Measurements from ENCODE around the gene CNOT4. TPM values are rescaled to one million over a fixed set of nuclear protein-coding genes. Genes with fewer than 3 reads are reported as not detected.
"Not testable (repeated sequence)": the region's sequence is repeated elsewhere in the genome, so short reads cannot be mapped to it uniquely, and the experiment has no call there.

Gene CNOT4
- total RNA-seq, 1 experiment from 2014 or later, result 13.6 TPM

GRCh38 chr7:135475521-135475920, 34.4 kb downstream of the CNOT4 start:
- no peak for DNase-seq (ENCODE audit: low read depth, low spot score)
- in situ Hi-C loops (cut with HindIII; ENCODE audit: low pct_unique_long_range_greater_than_20kb, low sequenced_read_pairs), result no loop called here

DNA sequence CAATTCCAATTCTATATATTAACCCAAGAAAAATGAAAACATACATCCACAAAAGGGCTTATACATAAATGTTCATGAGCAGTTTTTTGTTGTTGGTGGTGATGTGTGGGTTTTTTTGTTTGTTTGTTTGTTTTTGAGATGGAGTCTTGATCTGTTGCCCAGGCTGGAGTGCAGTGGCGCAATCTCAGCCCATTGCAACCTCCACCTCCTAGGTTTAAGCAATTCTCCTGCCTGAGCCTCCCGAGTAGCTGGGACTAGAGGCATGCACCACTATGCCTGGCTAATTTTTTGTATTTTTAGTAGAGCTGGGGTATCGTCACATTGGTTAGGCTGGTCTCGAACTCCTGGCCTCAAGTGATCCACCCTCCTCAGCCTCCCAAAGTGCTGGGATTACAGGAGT, 40.2 kb downstream of the CNOT4 start:
- DNase-seq (ENCODE audit: low read depth, low spot score); in situ Hi-C loops (cut with HindIII; ENCODE audit: low pct_unique_long_range_greater_than_20kb, low sequenced_read_pairs): not testable (repeated sequence)

GRCh38 chr7:135467207-135467711, 42.6 kb downstream of the CNOT4 start:
- in situ Hi-C loops (cut with HindIII; ENCODE audit: low pct_unique_long_range_greater_than_20kb, low sequenced_read_pairs), result no loop called here
- no peak for DNase-seq (ENCODE audit: low read depth, low spot score)

- in situ Hi-C loops (cut with HindIII; ENCODE audit: low pct_unique_long_range_greater_than_20kb, low sequenced_read_pairs), result no loop called here
- no peak for DNase-seq (ENCODE audit: low read depth, low spot score)
These were observed 43.3 kb downstream of the CNOT4 start for GRCh38 chr7:135466442-135467206.

- DNase-seq (ENCODE audit: low read depth, low spot score), result no peak
- in situ Hi-C loops (cut with HindIII; ENCODE audit: low pct_unique_long_range_greater_than_20kb, low sequenced_read_pairs), result no loop called here
These were observed 46.0 kb downstream of the CNOT4 start for GRCh38 chr7:135463908-135464307.

GRCh38 chr7:135459951-135460567, 49.8 kb downstream of the CNOT4 start:
- DNase-seq (ENCODE audit: low read depth, low spot score), result no peak
- in situ Hi-C loops (cut with HindIII; ENCODE audit: low pct_unique_long_range_greater_than_20kb, low sequenced_read_pairs), result no loop called here

DNA sequence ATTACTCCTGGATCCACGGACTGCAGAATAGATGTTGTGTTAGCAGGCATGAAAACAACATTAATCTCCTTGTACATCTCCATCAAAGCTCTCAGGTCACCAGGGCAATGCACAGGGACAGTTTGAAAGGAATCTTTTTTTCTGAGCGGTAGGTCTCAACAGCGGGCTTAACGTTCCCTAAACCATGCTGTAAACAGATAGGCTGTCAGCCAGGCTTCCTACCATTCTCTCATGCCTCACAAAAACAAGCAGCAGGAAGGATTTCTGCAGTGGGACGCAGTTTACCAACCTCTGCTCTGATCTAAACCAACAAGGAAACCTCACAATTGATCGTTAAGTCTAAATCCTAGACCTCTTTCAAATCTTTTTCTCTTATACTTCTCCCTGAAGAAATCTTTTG, 50.8 kb downstream of the CNOT4 start:
- in situ Hi-C loops (cut with HindIII; ENCODE audit: low pct_unique_long_range_greater_than_20kb, low sequenced_read_pairs), result no loop called here
- no peak for DNase-seq (ENCODE audit: low read depth, low spot score)

GRCh38 chr7:135454060-135454459, 55.8 kb downstream of the CNOT4 start:
- DNase-seq (ENCODE audit: low read depth, low spot score), result no peak
- in situ Hi-C loops (cut with HindIII; ENCODE audit: low pct_unique_long_range_greater_than_20kb, low sequenced_read_pairs), result no loop called here

DNA sequence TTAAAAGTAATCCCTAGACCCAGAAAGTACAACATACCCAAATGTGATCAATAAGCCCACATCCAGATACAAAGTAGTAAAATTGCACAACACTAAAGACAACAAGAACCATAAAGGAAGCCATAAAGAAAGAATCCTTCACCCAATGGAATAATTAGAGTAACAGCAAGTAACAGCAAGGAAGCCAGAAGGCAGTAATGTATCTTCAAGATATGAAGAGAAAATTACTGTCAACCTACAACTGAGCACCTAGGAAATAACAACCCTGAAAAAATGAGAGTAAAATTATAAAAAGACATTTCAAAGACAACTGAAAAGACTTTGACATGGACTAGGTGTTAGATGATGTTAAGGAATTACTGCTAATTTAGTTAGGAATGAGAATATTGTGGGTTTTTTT, 60.5 kb downstream of the CNOT4 start:
- in situ Hi-C loops (cut with HindIII; ENCODE audit: low pct_unique_long_range_greater_than_20kb, low sequenced_read_pairs), result no loop called here
- no peak for DNase-seq (ENCODE audit: low read depth, low spot score)

GRCh38 chr7:135448753-135449152, 61.1 kb downstream of the CNOT4 start:
- no peak for DNase-seq (ENCODE audit: low read depth, low spot score)
- in situ Hi-C loops (cut with HindIII; ENCODE audit: low pct_unique_long_range_greater_than_20kb, low sequenced_read_pairs), result no loop called here

DNA sequence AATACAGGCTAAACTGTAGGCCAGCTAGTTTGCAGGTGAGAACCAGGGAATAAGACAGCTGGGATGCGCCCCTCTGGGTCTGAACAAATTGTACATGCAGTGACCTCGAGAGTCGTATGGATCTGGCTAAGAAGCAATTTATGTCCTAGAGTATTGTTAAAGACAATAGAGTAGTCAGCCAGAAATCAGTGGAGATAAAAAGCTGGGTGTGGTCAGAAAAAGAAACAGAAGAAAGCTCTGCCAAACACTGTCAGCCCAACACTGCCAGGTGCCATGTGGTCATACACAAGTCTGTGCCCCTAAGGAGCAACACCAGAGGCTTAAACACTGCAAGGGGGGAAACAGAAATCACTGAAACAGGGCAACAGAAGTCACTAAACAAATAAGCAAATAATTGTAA, 62.2 kb downstream of the CNOT4 start:
- no peak for DNase-seq (ENCODE audit: low read depth, low spot score)
- in situ Hi-C loops (cut with HindIII; ENCODE audit: low pct_unique_long_range_greater_than_20kb, low sequenced_read_pairs), result no loop called here

DNA sequence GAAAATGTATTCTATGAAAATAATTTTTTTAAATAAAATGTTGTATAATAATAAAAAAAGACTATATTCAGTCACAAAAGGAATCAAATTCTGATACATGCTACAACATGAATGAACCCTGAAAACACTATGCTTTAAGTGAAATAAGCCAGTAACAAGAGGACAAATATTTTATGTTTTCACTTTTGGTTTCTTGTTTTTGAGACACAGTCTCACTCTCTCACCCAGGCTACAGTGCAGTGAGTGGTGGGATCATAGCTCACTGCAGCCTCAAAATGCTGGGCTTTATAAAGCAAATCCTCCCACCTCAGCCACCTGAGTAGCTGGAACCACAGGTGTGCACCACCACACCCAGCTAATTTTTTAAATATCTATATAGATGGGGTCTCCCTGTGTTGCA, 64.2 kb downstream of the CNOT4 start:
- no peak for DNase-seq (ENCODE audit: low read depth, low spot score)

DNA sequence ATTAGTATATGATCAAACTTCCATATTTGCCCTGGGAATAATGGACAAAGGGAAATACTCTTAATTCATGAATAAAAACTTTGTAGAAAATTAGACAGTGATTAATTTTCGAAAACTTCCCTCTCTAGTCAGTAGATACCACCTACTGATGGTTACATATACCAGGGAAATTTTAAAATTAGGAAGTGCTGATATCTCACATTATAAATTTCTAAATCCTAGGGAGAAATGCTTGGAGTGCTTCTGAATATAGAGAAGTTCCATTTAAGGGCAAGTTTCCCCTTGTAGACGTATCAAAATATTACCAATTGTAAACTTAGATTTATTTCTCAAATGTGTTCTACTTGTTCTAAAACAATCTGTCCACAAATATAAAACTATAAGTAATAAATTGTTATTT, 64.6 kb downstream of the CNOT4 start:
- in situ Hi-C loops (cut with HindIII; ENCODE audit: low pct_unique_long_range_greater_than_20kb, low sequenced_read_pairs); DNase-seq (ENCODE audit: low read depth, low spot score): not testable (repeated sequence)

More for the DNA sequence above, 64.2 kb downstream of the CNOT4 start:
- in situ Hi-C loops (cut with HindIII; ENCODE audit: low pct_unique_long_range_greater_than_20kb, low sequenced_read_pairs), result no loop called here

GRCh38 chr7:135441791-135442190, 68.1 kb downstream of the CNOT4 start:
- in situ Hi-C loops (cut with HindIII; ENCODE audit: low pct_unique_long_range_greater_than_20kb, low sequenced_read_pairs), result no loop called here

GRCh38 chr7:135434047-135434446, 75.9 kb downstream of the CNOT4 start:
- in situ Hi-C loops (cut with HindIII; ENCODE audit: low pct_unique_long_range_greater_than_20kb, low sequenced_read_pairs), result no loop called here
- DNase-seq (ENCODE audit: low read depth, low spot score), result no peak

More at GRCh38 chr7:135441791-135442190, 68.1 kb downstream of the CNOT4 start:
- DNase-seq (ENCODE audit: low read depth, low spot score), result no peak

- no peak for DNase-seq (ENCODE audit: low read depth, low spot score)
These were observed 79.3 kb downstream of the CNOT4 start for GRCh38 chr7:135430626-135431025.

GRCh38 chr7:135428879-135429278, 81.0 kb downstream of the CNOT4 start:
- no peak for DNase-seq (ENCODE audit: low read depth, low spot score)
- in situ Hi-C loops (cut with HindIII; ENCODE audit: low pct_unique_long_range_greater_than_20kb, low sequenced_read_pairs), result no loop called here

More at GRCh38 chr7:135430626-135431025, 79.3 kb downstream of the CNOT4 start:
- in situ Hi-C loops (cut with HindIII; ENCODE audit: low pct_unique_long_range_greater_than_20kb, low sequenced_read_pairs), result no loop called here

GRCh38 chr7:135428011-135428410, 81.9 kb downstream of the CNOT4 start:
- DNase-seq (ENCODE audit: low read depth, low spot score), result no peak
- in situ Hi-C loops (cut with HindIII; ENCODE audit: low pct_unique_long_range_greater_than_20kb, low sequenced_read_pairs), result no loop called here

DNA sequence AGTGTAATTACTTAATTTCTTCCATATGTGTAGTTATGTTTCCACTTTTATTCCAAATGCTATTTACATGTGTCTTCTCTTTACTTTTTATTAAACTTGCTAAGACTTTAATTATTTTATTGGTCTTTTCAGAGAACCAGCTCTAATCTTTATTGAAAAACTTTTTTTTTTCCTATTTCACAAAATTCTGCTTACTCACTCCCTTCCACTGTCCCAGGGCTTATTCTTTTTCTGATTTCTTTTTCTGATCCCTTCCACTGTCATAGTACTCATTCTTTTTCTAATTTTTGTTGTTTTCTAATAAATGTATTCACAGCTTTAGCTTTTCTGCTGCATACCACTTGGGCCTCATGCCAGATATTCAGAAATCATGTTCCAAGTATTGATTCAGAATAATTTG, 82.7 kb downstream of the CNOT4 start:
- DNase-seq (ENCODE audit: low read depth, low spot score), result no peak
- in situ Hi-C loops (cut with HindIII; ENCODE audit: low pct_unique_long_range_greater_than_20kb, low sequenced_read_pairs), result no loop called here

All from SK-MEL-5 (cell line).